Measurements from ENCODE around the gene LGALS3BP. TPM values are rescaled to one million over a fixed set of nuclear protein-coding genes. Genes with fewer than 3 reads are reported as not detected.

The LGALS3BP gene
- total and polyA plus RNA-seq, 7 experiments from 2014 or later, result 44.7 to 267 (median 69.1) TPM

GRCh38 chr17:79014158-79014758, 34.5 kb upstream of the LGALS3BP start:
- DNase-seq (no peak), ATAC-seq (no peak)
- Histone ChIP-seq H3K27me3 (ENCODE audit: control insufficient read depth in 2 of 2, insufficient read depth in 2 of 2, low read length in 2 of 2) (no peaks in the 10 kb centered on the region), H3K27ac (ENCODE audit: low read depth, low read length) (no peak overlapping the region), H3K9me3 (ENCODE audit: control insufficient read depth in 2 of 3, low read length in 3 of 3) (no peaks in the 10 kb centered on the region), H3K4me3 (ENCODE audit: low read length) (no peak overlapping the region), H3K36me3 (ENCODE audit: control insufficient read depth in 2 of 3, insufficient read depth in 3 of 3, low read length in 3 of 3) (no peaks in the 10 kb centered on the region), H3K4me1 (ENCODE audit: control insufficient read depth in 2 of 2, insufficient read depth in 2 of 2, low read length in 2 of 2) (peaks cover 0 to 7% of the 10 kb centered on the region in 2 donors)
- CTCF ChIA-PET, result interaction anchor here (1.2 kb wide), 1 partner anchor 35 kb away, joined by 3 read pairs; no protein-coding TSS in a partner anchor
- POLR2A ChIA-PET, result no interaction called here
- Mint-ChIP-seq H3K9me3 (peaks cover 0 to 10% (median 3%) of the 10 kb centered on the region in 11 donors), H3K4me1 (peaks cover 0 to 18% (median 11%) of the 10 kb centered on the region in 7 donors), H3K27me3 (peaks cover 0 to 26% (median 13%) of the 10 kb centered on the region in 5 donors), H3K4me3 (no peak overlapping the region), H3K27ac (no peak overlapping the region), H3K36me3 (peaks cover 0 to 5% (median 2%) of the 10 kb centered on the region in 5 donors)
- intact Hi-C loops (cut with micrococcal nuclease), result no loop called here

DNA sequence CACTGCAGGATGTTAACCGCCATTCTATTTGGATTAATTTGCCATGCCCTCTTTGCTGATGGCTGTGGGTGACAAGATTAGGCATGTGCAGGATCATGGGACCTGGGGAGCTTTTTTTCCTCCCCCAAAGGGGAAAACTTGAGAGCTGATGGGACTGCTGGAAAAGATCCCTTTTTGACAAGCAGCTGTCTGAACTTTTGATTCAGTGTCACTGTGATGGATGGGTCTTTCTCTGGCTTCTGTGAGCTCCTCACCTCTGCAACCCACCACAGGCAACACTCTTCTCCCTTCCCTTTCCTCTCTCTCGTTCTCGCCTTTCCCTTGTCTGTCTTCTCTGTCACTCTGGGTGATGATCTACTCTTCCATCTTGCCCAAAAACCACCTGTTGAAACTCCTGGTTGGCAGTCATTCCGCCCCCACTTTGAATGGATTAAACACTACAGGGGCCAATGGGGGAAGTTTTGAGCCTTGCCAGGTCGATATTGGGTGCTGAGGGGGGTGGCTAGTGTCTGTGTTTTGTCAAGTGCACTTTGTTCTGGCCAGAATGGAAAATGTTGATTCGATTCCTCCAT, 32.9 kb upstream of the LGALS3BP start:
- H3K27me3 Mint-ChIP-seq, result peaks cover 0 to 29% (median 3%) of the 10 kb centered on the region in 5 donors
- H3K36me3 ChIP-seq (ENCODE audit: control insufficient read depth in 2 of 3, insufficient read depth in 3 of 3, low read length in 3 of 3), result no peaks in the 10 kb centered on the region
- H3K4me1 ChIP-seq (ENCODE audit: control insufficient read depth in 2 of 2, insufficient read depth in 2 of 2, low read length in 2 of 2), result peaks cover 14 to 20% of the 10 kb centered on the region in 2 donors
- ChIA-PET CTCF (interaction anchor here (0.6 kb wide), 1 partner anchor 16 kb away, joined by 3 read pairs; no protein-coding TSS in a partner anchor), POLR2A (no interaction called here)
- H3K9me3 ChIP-seq (ENCODE audit: control insufficient read depth in 2 of 3, low read length in 3 of 3), result no peaks in the 10 kb centered on the region
- ATAC-seq, result no peak
- peak overlapping the region in 3 of 10 donors; percentile 25 to 39 (median 29) for H3K4me3 Mint-ChIP-seq
- H3K4me1 Mint-ChIP-seq, result peaks cover 14 to 33% (median 27%) of the 10 kb centered on the region in 7 donors
- intact Hi-C loops (cut with micrococcal nuclease), result no loop called here
- peak overlapping the region in 2 of 9 donors; percentile 12 to 23 for H3K27ac Mint-ChIP-seq
- H3K4me3 ChIP-seq (ENCODE audit: low read length), result no peak overlapping the region
- peaks cover 0 to 7% (median 4%) of the 10 kb centered on the region in 5 donors for H3K36me3 Mint-ChIP-seq
- peaks cover 0 to 14% (median 3%) of the 10 kb centered on the region in 11 donors for H3K9me3 Mint-ChIP-seq
- H3K27ac ChIP-seq (ENCODE audit: low read depth, low read length), result no peak overlapping the region
- H3K27me3 ChIP-seq (ENCODE audit: control insufficient read depth in 2 of 2, insufficient read depth in 2 of 2, low read length in 2 of 2), result no peaks in the 10 kb centered on the region
- no peak for DNase-seq

- H3K9me3 ChIP-seq (ENCODE audit: control insufficient read depth in 2 of 3, low read length in 3 of 3), result no peaks in the 10 kb centered on the region
- no peak overlapping the region for H3K27ac ChIP-seq (ENCODE audit: low read depth, low read length)
- Mint-ChIP-seq H3K36me3 (peaks cover 0 to 9% (median 4%) of the 10 kb centered on the region in 5 donors), H3K9me3 (peaks cover 0 to 14% (median 3%) of the 10 kb centered on the region in 11 donors), H3K4me3 (peak overlapping the region in 5 of 10 donors; percentile 85 to 99 (median 93)), H3K27me3 (peaks cover 0 to 23% (median 3%) of the 10 kb centered on the region in 5 donors), H3K4me1 (peaks cover 24 to 44% (median 38%) of the 10 kb centered on the region in 7 donors), H3K27ac (peak overlapping the region in 4 of 9 donors; percentile 90 to 99 (median 94))
- H3K4me1 ChIP-seq (ENCODE audit: control insufficient read depth in 2 of 2, insufficient read depth in 2 of 2, low read length in 2 of 2), result peaks cover 17 to 28% of the 10 kb centered on the region in 2 donors
- CTCF ChIA-PET, result no interaction called here
- no peaks in the 10 kb centered on the region for H3K27me3 ChIP-seq (ENCODE audit: control insufficient read depth in 2 of 2, insufficient read depth in 2 of 2, low read length in 2 of 2)
- ATAC-seq, result no peak
- no peak for DNase-seq
- no peaks in the 10 kb centered on the region for H3K36me3 ChIP-seq (ENCODE audit: control insufficient read depth in 2 of 3, insufficient read depth in 3 of 3, low read length in 3 of 3)
- intact Hi-C loops (cut with micrococcal nuclease), result no loop called here
- H3K4me3 ChIP-seq (ENCODE audit: low read length), result no peak overlapping the region
- POLR2A ChIA-PET, result no interaction called here
These were observed 31.9 kb upstream of the LGALS3BP start for GRCh38 chr17:79011451-79012147.

GRCh38 chr17:79010304-79010646, 30.6 kb upstream of the LGALS3BP start:
- H3K9me3 ChIP-seq (ENCODE audit: control insufficient read depth in 2 of 3, low read length in 3 of 3), result no peaks in the 10 kb centered on the region
- ChIA-PET POLR2A (interaction anchor here (1.0 kb wide), 2 partner anchors 8 to 24 kb away, joined by 3 read pairs; no protein-coding TSS in a partner anchor), CTCF (no interaction called here)
- DNase-seq (no peak), ATAC-seq (no peak)
- peak overlapping the region; percentile 90 to 99 (median 95) for H3K27ac Mint-ChIP-seq
- H3K4me1 Mint-ChIP-seq, result peaks cover 31 to 57% (median 51%) of the 10 kb centered on the region in 7 donors
- H3K27me3 Mint-ChIP-seq, result peaks cover 0 to 21% (median 3%) of the 10 kb centered on the region in 5 donors
- H3K9me3 Mint-ChIP-seq, result peaks cover 0 to 9% (median 2%) of the 10 kb centered on the region in 11 donors
- peaks cover 24 to 41% of the 10 kb centered on the region in 2 donors for H3K4me1 ChIP-seq (ENCODE audit: control insufficient read depth in 2 of 2, insufficient read depth in 2 of 2, low read length in 2 of 2)
- intact Hi-C loops (cut with micrococcal nuclease), result no loop called here
- no peaks in the 10 kb centered on the region for H3K27me3 ChIP-seq (ENCODE audit: control insufficient read depth in 2 of 2, insufficient read depth in 2 of 2, low read length in 2 of 2)
- peak overlapping the region; percentile 86 for H3K27ac ChIP-seq (ENCODE audit: low read depth, low read length)
- H3K4me3 ChIP-seq (ENCODE audit: low read length), result peak overlapping the region; percentile 86
- no peaks in the 10 kb centered on the region for H3K36me3 ChIP-seq (ENCODE audit: control insufficient read depth in 2 of 3, insufficient read depth in 3 of 3, low read length in 3 of 3)
- H3K36me3 Mint-ChIP-seq, result peaks cover 0 to 9% (median 4%) of the 10 kb centered on the region in 5 donors
- H3K4me3 Mint-ChIP-seq, result peak overlapping the region; percentile 85 to 99 (median 91)

DNA sequence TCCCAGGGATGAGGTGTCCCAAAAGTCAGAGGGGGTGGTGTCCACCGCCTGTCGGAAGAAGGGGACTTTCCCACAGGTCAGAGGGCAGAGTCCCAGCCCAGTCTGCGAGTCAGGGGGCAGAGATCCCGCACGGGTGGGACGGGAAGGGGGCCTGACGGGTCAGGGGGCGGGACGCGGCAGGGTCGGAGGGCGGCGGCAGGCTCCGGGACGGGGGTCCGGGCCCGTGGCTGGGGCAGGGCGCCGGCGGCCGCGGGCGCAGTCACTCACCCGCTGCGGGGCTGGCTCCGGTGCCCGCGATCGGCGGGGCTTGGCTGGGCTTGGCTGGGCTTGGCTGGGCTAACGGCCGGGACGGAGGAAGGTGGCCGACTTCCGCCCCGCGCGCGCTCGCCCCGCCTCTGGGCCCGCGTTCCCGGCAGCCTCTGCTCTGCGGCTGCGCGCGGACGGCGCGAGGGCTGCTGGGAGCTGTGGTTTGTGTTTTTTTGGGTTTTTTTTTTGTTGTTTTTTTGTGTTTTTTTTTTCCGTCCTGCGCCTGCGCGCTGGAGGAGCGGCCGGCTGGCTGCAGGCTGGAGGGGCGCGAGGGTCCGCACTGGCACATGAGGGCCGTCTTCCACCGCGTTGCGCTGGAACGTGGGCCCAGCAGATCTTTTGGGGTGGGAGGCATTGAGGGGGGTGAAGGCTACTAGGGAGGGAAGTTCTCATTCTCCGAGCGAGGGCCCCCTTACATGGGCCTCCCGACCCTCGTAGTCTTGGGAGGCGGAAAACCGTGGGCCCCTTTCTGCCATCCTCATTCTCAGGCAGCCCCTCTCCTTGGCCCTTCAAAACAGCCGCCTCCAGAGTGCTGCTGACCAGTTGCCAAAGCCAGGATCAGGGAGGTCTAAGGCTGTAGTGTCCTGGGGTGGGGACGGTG, 29.9 kb upstream of the LGALS3BP start, which contains the start of gene CANT1:
Gene CANT1 (minus strand): TSS at position 368 of the 907 bp plus-strand sequence. CDS start 12,142 bp downstream, outside the sequence.
- Mint-ChIP-seq H3K9me3 (peaks cover 0 to 9% (median 2%) of the 10 kb centered on the region in 11 donors), H3K27me3 (peaks cover 0 to 21% (median 3%) of the 10 kb centered on the region in 5 donors), H3K4me3 (peak within 1 kb of the TSS; percentile 85 to 99 (median 92)), H3K27ac (peak within 1 kb of the TSS; percentile 90 to 99 (median 96)), H3K36me3 (peaks cover 0 to 9% (median 4%) of the 10 kb centered on the region in 5 donors), H3K4me1 (peaks cover 31 to 59% (median 53%) of the 10 kb centered on the region in 7 donors)
- peak; percentile 74 to 92 (median 85) for DNase-seq
- H3K4me1 ChIP-seq (ENCODE audit: control insufficient read depth in 2 of 2, insufficient read depth in 2 of 2, low read length in 2 of 2), result peaks cover 26 to 45% of the 10 kb centered on the region in 2 donors
- H3K9me3 ChIP-seq (ENCODE audit: control insufficient read depth in 2 of 3, low read length in 3 of 3), result no peaks in the 10 kb centered on the region
- POLR2A ChIA-PET, result interaction anchor here (0.6 to 1.0 kb wide), 3 partner anchors 9 to 73 kb away, joined by 3 read pairs; no protein-coding TSS in a partner anchor
- H3K4me3 ChIP-seq (ENCODE audit: low read length), result peak within 1 kb of the TSS; percentile 86
- intact Hi-C loops (cut with micrococcal nuclease), result loop anchor here in 1 of 2 donors (1.0 kb wide), 2 partner anchors 65 to 168 kb away; partner anchors contain the start of gene ENGASE
- peak; percentile 97 for ATAC-seq
- CTCF ChIA-PET, result no interaction called here
- H3K36me3 ChIP-seq (ENCODE audit: control insufficient read depth in 2 of 3, insufficient read depth in 3 of 3, low read length in 3 of 3), result no peaks in the 10 kb centered on the region
- H3K27ac ChIP-seq (ENCODE audit: low read depth, low read length), result peak within 1 kb of the TSS; percentile 86
- no peaks in the 10 kb centered on the region for H3K27me3 ChIP-seq (ENCODE audit: control insufficient read depth in 2 of 2, insufficient read depth in 2 of 2, low read length in 2 of 2)
